GM12875 (cell line): ENCODE results near the gene PTMS.

Source experiments
- H3K4me3 ChIP-seq: one replicate; pipeline ENCODE4 v1.5.1; 2011; ENCODE audit warnings: low read depth, low read length, control low read depth
- CTCF ChIP-seq: IDR thresholded peaks from 2 replicates; pipeline ENCODE4 v1.5.1; 2011; ENCODE audit warnings: low read depth, mild to moderate bottlenecking, control low read depth, inconsistent platforms, low read length, moderate library complexity, borderline replicate concordance; ENCODE audit not compliant: insufficient read depth

Gene PTMS

GRCh38 chr12:6752921-6753771 is 13.0 kb upstream of the PTMS start, which contains the start of gene MLF2:
Gene MLF2 (minus strand): TSS chr12:6753141. CDS start chr12:6752334, 807 bp downstream.
- H3K4me3 ChIP-seq: peak within 1 kb of the TSS; percentile 87
- peak; percentile 91; the same call in 1 of the 2 replicates for TF ChIP-seq CTCF

GRCh38 chr12:6753772-6754356 is 12.3 kb upstream of the PTMS start:
- TF ChIP-seq CTCF: no peak; the same call in 1 of the 2 replicates
- no peak overlapping the region for H3K4me3 ChIP-seq

GRCh38 chr12:6754411-6754810 is 11.8 kb upstream of the PTMS start:
- TF ChIP-seq CTCF: no peak

GRCh38 chr12:6757028-6757690 is 9.0 kb upstream of the PTMS start:
- no peak for TF ChIP-seq CTCF
- H3K4me3 ChIP-seq: no peak overlapping the region

More at GRCh38 chr12:6754411-6754810, 11.8 kb upstream of the PTMS start:
- no peak overlapping the region for H3K4me3 ChIP-seq

- no peak for TF ChIP-seq CTCF
- no peak overlapping the region for H3K4me3 ChIP-seq
Observed at GRCh38 chr12:6758506-6759095, 7.6 kb upstream of the PTMS start.

- no peak overlapping the region for H3K4me3 ChIP-seq
- no peak for TF ChIP-seq CTCF
Observed at GRCh38 chr12:6759741-6760140, 6.4 kb upstream of the PTMS start.
